ENCODE results near the gene MAPK1IP1L.

Gene MAPK1IP1L

GRCh38 chr14:55098561-55098898 is 47.1 kb downstream of the MAPK1IP1L start:
- no peak for DNase-seq

GRCh38 chr14:55099756-55100155 is 48.3 kb downstream of the MAPK1IP1L start:
- DNase-seq, result no peak

GRCh38 chr14:55101698-55102097 is 50.3 kb downstream of the MAPK1IP1L start:
- DNase-seq, result no peak

- peak; percentile 55 for DNase-seq
Measured at GRCh38 chr14:55102141-55102621, 50.7 kb downstream of the MAPK1IP1L start.

GRCh38 chr14:55103005-55103640 is 51.7 kb downstream of the MAPK1IP1L start:
- peak; percentile 56 for DNase-seq

- no peak for DNase-seq
Measured at GRCh38 chr14:55103971-55104954, 52.8 kb downstream of the MAPK1IP1L start.

GRCh38 chr14:55105991-55106390 is 54.5 kb downstream of the MAPK1IP1L start:
- DNase-seq, result no peak

GRCh38 chr14:55107766-55108554 is 56.5 kb downstream of the MAPK1IP1L start:
- DNase-seq, result peak; percentile 73

- DNase-seq, result no peak
Measured at GRCh38 chr14:55109836-55110235, 58.4 kb downstream of the MAPK1IP1L start.

GRCh38 chr14:55111122-55111708 is 59.8 kb downstream of the MAPK1IP1L start:
- DNase-seq, result no peak

- DNase-seq, result no peak
Measured at GRCh38 chr14:55114720-55115119, 63.3 kb downstream of the MAPK1IP1L start.

GRCh38 chr14:55115460-55115859 is 64.0 kb downstream of the MAPK1IP1L start:
- no peak for DNase-seq

GRCh38 chr14:55115861-55116245 is 64.4 kb downstream of the MAPK1IP1L start:
- DNase-seq, result no peak

GRCh38 chr14:55116246-55117030 is 65.0 kb downstream of the MAPK1IP1L start:
- no peak for DNase-seq

- peak; percentile 53 for DNase-seq
Measured at GRCh38 chr14:55117803-55118441, 66.5 kb downstream of the MAPK1IP1L start.

GRCh38 chr14:55118761-55119160 is 67.3 kb downstream of the MAPK1IP1L start:
- DNase-seq, result no peak

All from CD4-positive, alpha-beta T cell treated with Interleukin-15 for 1 hour (primary cell).